Pancreas (tissue), 10 donors: ENCODE measurements around the gene AGMO. TPM values are rescaled to one million over a fixed set of nuclear protein-coding genes. Genes with fewer than 3 reads are reported as not detected.
"Not testable (repeated sequence)": the region's sequence is repeated elsewhere in the genome, so short reads cannot be mapped to it uniquely, and the experiment has no call there.

ENCODE experiments used
- ATAC-seq, 4 donors: fragments of 200-7000 bp; cut with Tn5 transposase; one replicate each; pipeline versions ENCODE4 v1.8.0 to v1.9.1; 2020; ENCODE audit warnings: mild to moderate bottlenecking in 4 of 4, moderate library complexity in 4 of 4
- DNase-seq, 6 donors: peaks; one replicate each; pipeline ENCODE4 v3.0.0-alpha.2; 2020
- FAIRE-seq: peaks from 2 replicates; lab custom pipeline; 2012; peaks lifted over from hg19 to GRCh38; lab: Jason Lieb, UNC
- H3K27ac ChIP-seq, 4 donors: fragments of 200-600 bp; sonication (generic); 1 replicate in 3 of 4; 2 replicates in 1 of 4; pipeline versions ENCODE4 v1.5.0 to v1.8.0; 2020
- H3K27me3 ChIP-seq, 4 donors: fragments of 200-600 bp; one replicate each; pipeline ENCODE4 v1.8.0; 2021
- H3K36me3 ChIP-seq, 3 donors: fragments of 200-600 bp; sonication (generic) in 1 of 3; one replicate each; pipeline versions ENCODE4 v1.5.0 to v1.8.0; 2020 to 2021
- H3K4me1 ChIP-seq, 3 donors: fragments of 200-600 bp; one replicate each; pipeline ENCODE4 v1.8.0; 2021
- H3K4me3 ChIP-seq, 4 donors: fragments of 200-600 bp; sonication (generic) in 2 of 4; one replicate each; pipeline versions ENCODE4 v1.5.0 to v1.8.0; 2020 to 2021
- H3K9me3 ChIP-seq, 4 donors: fragments of 200-600 bp; one replicate each; pipeline ENCODE4 v1.8.0; 2021
- CTCF ChIP-seq, 4 donors: fragments of 200-600 bp; sonication (generic) in 3 of 4; IDR thresholded peaks; one replicate each; pipeline versions ENCODE4 v1.5.0 to v1.8.0; 2021; ENCODE audit warnings: antibody characterized with exemption in 4 of 4
- WGBS, 2 donors: extraction: QIAGEN DNeasy Blood & Tissue Kit; methylation state at CpG; one replicate each; pipeline ENCODE4 v1.1.7; 2013; 5-methylcytosine and 5-hydroxymethylcytosine counted together
- intact Hi-C, 3 donors: fragments of 100-400 bp; cut with DNase I; formaldehyde crosslinking; loops; one replicate each; pipeline versions ENCODE4 v1.11.1 to v1.14.2; 2022
- polyA plus RNA-seq, 2 donors: library from polyadenylated mRNA; stranded (reverse); fragments of 200-250 nt; gene quantifications; one replicate each; pipeline ENCODE4 v1.2.3, GENCODE V29; 2013
- total RNA-seq, 6 donors: library from RNA; stranded (reverse); fragmentation: NEBNext Ultra II Directional in 4 of 6; extraction: Animal tissue kit (Norgen Biotek cat#: 25700) in 4 of 6; gene quantifications; one replicate each; pipeline versions ENCODE4 v1.2.1 to v1.2.4, GENCODE V29; 2021 to 2023
- donor health status: healthy with polysubstance abuse.
- donor health status: DM: no; HTN: no; CAD: no; lungs with moderate emphysema.
- donor health status: DM: no; HTN: no; CAD: no.
- donor health status: control.
- donor health status: control.
- donor health status: Bipolar disorder and iron deficiency.
- donor health status: DM: yes; HTN: yes; CAD: no.
- donor health status: DM: no; HTN: no; CAD: no.
- donor health status: DM: no; HTN: no; CAD: no.
- donor health status: DM: yes; HTN: yes; CAD: no.

The AGMO gene
- total and polyA plus RNA-seq, 8 donors = 0.09 to 0.25 (median 0.19) TPM; not detected in 3

DNA sequence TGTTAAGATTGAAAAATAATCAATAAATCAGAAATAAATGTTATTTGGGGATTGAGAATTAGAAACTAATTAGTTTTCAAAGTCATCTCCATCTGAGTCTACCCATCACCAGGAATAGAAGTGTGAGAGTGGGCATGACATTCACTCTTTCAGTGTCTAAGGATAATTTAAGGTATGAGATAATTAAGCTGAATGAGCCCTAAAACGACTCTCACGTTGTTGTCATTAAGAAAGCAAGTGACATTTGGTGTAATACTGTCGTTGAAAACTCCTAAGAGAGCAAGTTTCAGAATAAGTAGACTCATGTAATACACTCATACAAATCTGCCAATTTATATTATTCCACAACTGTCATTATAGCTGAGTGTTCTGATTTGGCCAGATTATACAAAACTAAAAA lies 7.1 kb downstream of the AGMO start:
- Histone ChIP-seq H3K4me1 (no peaks in the 10 kb centered on the region), H3K27ac (no peak overlapping the region), H3K36me3 (no peaks in the 10 kb centered on the region), H3K27me3 (peaks cover 0 to 4% (median 0%) of the 10 kb centered on the region in 4 donors), H3K9me3 (no peaks in the 10 kb centered on the region), H3K4me3 (no peak overlapping the region)
- FAIRE-seq = no peak
- no peak for TF ChIP-seq CTCF (IDR thresholded peaks at IDR 0.05)
- no peak for DNase-seq
- intact Hi-C loops = no loop called here
- 30 to 43% methylated on average over 3 of the region's 3 CpGs for WGBS, 2 donors
- ATAC-seq = no peak

GRCh38 chr7:15554081-15554480 lies 7.7 kb downstream of the AGMO start:
- FAIRE-seq (no peak), DNase-seq (no peak), ATAC-seq (no peak)
- H3K36me3 ChIP-seq = no peaks in the 10 kb centered on the region
- intact Hi-C loops = no loop called here
- no peak overlapping the region for H3K4me3 ChIP-seq
- 57 to 69% methylated on average over 1 of the region's 1 CpG for WGBS, 2 donors
- no peak overlapping the region for H3K27ac ChIP-seq
- no peaks in the 10 kb centered on the region for H3K4me1 ChIP-seq
- no peaks in the 10 kb centered on the region for H3K9me3 ChIP-seq
- TF ChIP-seq CTCF (IDR thresholded peaks at IDR 0.05) = no peak
- peaks cover 0 to 4% (median 0%) of the 10 kb centered on the region in 4 donors for H3K27me3 ChIP-seq

DNA sequence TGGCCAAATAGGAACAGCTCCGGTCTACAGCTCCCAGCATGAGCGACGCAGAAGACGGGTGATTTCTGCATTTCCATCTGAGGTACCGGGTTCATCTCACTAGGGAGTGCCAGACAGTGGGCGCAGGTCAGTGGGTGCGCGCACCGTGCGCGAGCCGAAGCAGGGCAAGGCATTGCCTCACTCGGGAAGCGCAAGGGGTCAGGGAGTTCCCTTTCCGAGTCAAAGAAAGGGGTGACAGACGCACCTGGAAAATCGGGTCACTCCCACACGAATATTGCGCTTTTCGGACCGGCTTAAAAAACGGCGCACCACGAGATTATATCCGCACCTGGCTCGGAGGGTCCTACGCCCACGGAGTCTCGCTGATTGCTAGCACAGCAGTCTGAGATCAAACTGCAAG lies 14.5 kb downstream of the AGMO start:
- FAIRE-seq, H3K4me1 ChIP-seq, H3K27ac ChIP-seq, H3K27me3 ChIP-seq, intact Hi-C loops, H3K36me3 ChIP-seq, H3K4me3 ChIP-seq, ATAC-seq, H3K9me3 ChIP-seq: not testable (repeated sequence)
- peak in 1 of 6 donors; percentile 12 for DNase-seq
- WGBS, 2 donors = 71 to 72% methylated on average over 4 to 21 of the region's 29 CpGs

- FAIRE-seq (no peak), ATAC-seq (no peak), DNase-seq (peak in 1 of 6 donors; percentile 15)
- H3K36me3 ChIP-seq = no peaks in the 10 kb centered on the region
- intact Hi-C loops = no loop called here
- no peaks in the 10 kb centered on the region for H3K27me3 ChIP-seq
- no peaks in the 10 kb centered on the region for H3K9me3 ChIP-seq
- no peak overlapping the region for H3K27ac ChIP-seq
- no peak overlapping the region for H3K4me3 ChIP-seq
- H3K4me1 ChIP-seq = no peaks in the 10 kb centered on the region
- 68 to 95% methylated on average over 2 of the region's 2 CpGs for WGBS, 2 donors
- TF ChIP-seq CTCF (IDR thresholded peaks at IDR 0.05) = no peak
Observed at GRCh38 chr7:15546272-15546792, 15.5 kb downstream of the AGMO start.

DNA sequence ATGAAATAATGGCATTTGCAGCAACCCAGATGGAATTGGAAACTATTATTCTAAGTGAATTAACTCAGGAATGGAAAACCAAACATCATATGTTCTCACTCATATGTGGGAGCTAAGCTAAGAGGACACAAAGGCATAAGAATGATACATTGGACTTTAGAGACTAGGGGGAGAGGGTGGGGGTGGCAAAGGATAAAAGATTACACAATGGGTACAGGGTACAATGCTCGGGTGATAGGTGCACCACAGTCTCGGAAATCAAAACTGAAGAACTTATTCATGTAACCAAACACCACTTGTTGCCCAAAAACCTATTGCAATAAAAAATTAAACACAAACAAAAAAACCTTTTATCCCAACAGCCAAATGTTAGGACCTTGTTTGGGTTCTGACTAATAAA lies 17.8 kb downstream of the AGMO start:
- DNase-seq (no peak), FAIRE-seq (no peak), ATAC-seq (no peak)
- no peaks in the 10 kb centered on the region for H3K27me3 ChIP-seq
- no peaks in the 10 kb centered on the region for H3K4me1 ChIP-seq
- H3K27ac ChIP-seq = no peak overlapping the region
- intact Hi-C loops = no loop called here
- H3K4me3 ChIP-seq = no peak overlapping the region
- WGBS, 2 donors = 44 to 73% methylated on average over 2 of the region's 2 CpGs
- no peak for TF ChIP-seq CTCF (IDR thresholded peaks at IDR 0.05)
- H3K36me3 ChIP-seq = no peaks in the 10 kb centered on the region
- H3K9me3 ChIP-seq = no peaks in the 10 kb centered on the region
